Measurements from ENCODE around the gene CTNNA2.
A peak's percentile ranks its signal among the peaks of the same experiment; 100 is the strongest.

The CTNNA2 gene

GRCh38 chr2:79796641-79797040, 283.8 kb downstream of the CTNNA2 start:
- DNase-seq, result no peak

GRCh38 chr2:79798776-79799175, 285.9 kb downstream of the CTNNA2 start:
- DNase-seq, result no peak

- no peak for DNase-seq
Measured at GRCh38 chr2:79799729-79800128, 286.9 kb downstream of the CTNNA2 start.

GRCh38 chr2:79801082-79801481, 288.2 kb downstream of the CTNNA2 start:
- no peak for DNase-seq

GRCh38 chr2:79817288-79817687, 304.4 kb downstream of the CTNNA2 start:
- DNase-seq, result no peak

- DNase-seq, result no peak
Measured at GRCh38 chr2:79820281-79820680, 307.4 kb downstream of the CTNNA2 start.

GRCh38 chr2:79822136-79822535, 309.3 kb downstream of the CTNNA2 start:
- DNase-seq, result no peak

- no peak for DNase-seq
Measured at GRCh38 chr2:79824086-79824786, 311.4 kb downstream of the CTNNA2 start.

GRCh38 chr2:79827881-79828280, 315.0 kb downstream of the CTNNA2 start:
- DNase-seq, result no peak

- no peak for DNase-seq
Measured at GRCh38 chr2:79830501-79830900, 317.6 kb downstream of the CTNNA2 start.

GRCh38 chr2:79831961-79832360, 319.1 kb downstream of the CTNNA2 start:
- DNase-seq, result no peak

- DNase-seq, result no peak
Measured at GRCh38 chr2:79832511-79833234, 319.8 kb downstream of the CTNNA2 start.

- no peak for DNase-seq
Measured at GRCh38 chr2:79833235-79833878, 320.5 kb downstream of the CTNNA2 start.

- DNase-seq, result no peak
Measured at GRCh38 chr2:79835911-79836310, 323.1 kb downstream of the CTNNA2 start.

GRCh38 chr2:79844011-79844410, 331.2 kb downstream of the CTNNA2 start:
- DNase-seq, result no peak

- DNase-seq, result no peak
Measured at GRCh38 chr2:79846878-79847277, 334.0 kb downstream of the CTNNA2 start.

GRCh38 chr2:79849241-79849640, 336.4 kb downstream of the CTNNA2 start:
- DNase-seq, result no peak

GRCh38 chr2:79849949-79850348, 337.1 kb downstream of the CTNNA2 start:
- DNase-seq, result no peak

GRCh38 chr2:79850912-79851311, 338.1 kb downstream of the CTNNA2 start:
- no peak for DNase-seq

GRCh38 chr2:79855264-79856006, 342.6 kb downstream of the CTNNA2 start:
- no peak for DNase-seq

GRCh38 chr2:79857888-79858287, 345.0 kb downstream of the CTNNA2 start:
- DNase-seq, result no peak

GRCh38 chr2:79860228-79861058, 347.6 kb downstream of the CTNNA2 start:
- DNase-seq, result peak; percentile 0

- DNase-seq, result no peak
Measured at GRCh38 chr2:79861059-79861374, 348.2 kb downstream of the CTNNA2 start.
